ENCODE results near the gene WDR4. TPM values are rescaled to one million over a fixed set of nuclear protein-coding genes. Genes with fewer than 3 reads are reported as not detected.

WDR4 gene
- polyA plus RNA-seq, 1 of the 3 experiments (the other 2 are of a cell fraction) = 26.5 TPM

DNA sequence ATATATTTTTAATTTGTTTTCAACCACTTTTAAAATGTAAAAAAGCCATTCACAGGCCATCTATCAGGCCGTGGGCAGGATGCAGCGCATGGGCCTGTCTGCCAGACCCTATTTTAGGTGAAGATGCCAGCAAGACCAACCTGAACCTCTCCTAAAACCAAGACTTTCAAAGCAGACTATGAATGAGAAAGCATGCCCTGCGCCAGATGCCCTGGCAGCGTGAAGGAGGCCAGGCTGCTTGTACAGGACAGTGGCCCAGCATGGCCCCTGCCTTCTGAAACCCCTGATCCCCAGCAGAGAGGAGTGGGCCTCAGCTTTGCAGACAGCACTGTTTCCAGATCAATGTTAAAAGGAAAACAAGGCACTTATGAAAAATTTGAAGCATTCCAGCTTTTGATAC, 31.6 kb downstream of the WDR4 start:
- Histone ChIP-seq H3K4me3 (ENCODE audit: low read depth in 2 of 2, low read length in 1 of 2) (no peak overlapping the region), H3K27me3 (ENCODE audit: insufficient read depth) (no peaks in the 10 kb centered on the region), H3K27ac (ENCODE audit: low read depth in 2 of 2, low read length in 1 of 2) (no peak overlapping the region), H3K9me2 (no peaks in the 10 kb centered on the region), H2AFZ (ENCODE audit: low read depth) (no peak overlapping the region), H3K79me2 (ENCODE audit: insufficient read depth) (peaks cover 42% of the 10 kb centered on the region), H3F3A (replicated peaks; ENCODE audit: insufficient read depth) (no peaks in the 10 kb centered on the region), H3K4me2 (no peak overlapping the region), H3K9me3 (no peaks in the 10 kb centered on the region), H4K20me1 (ENCODE audit: insufficient read depth) (peaks cover 24% of the 10 kb centered on the region), H3K4me1 (ENCODE audit: control insufficient read depth in 1 of 2, insufficient read depth in 2 of 2, low read depth in 1 of 2, low read length in 1 of 2) (no peaks in the 10 kb centered on the region), H3K36me3 (replicated peaks in 1 of 2; ENCODE audit: control insufficient read depth in 1 of 2, insufficient read depth in 2 of 2, low read length in 1 of 2) (peaks cover 7 to 69% of the 10 kb centered on the region in 2 experiments), H3K9ac (no peak overlapping the region)
- TF ChIP-seq FOSL2 (IDR thresholded peaks at IDR 0.05; ENCODE audit: borderline replicate concordance, low read depth) = no peak
- TF ChIP-seq ZBTB33 (IDR thresholded peaks at IDR 0.05; ENCODE audit: borderline replicate concordance, low read depth) = no peak
- no peak for TF ChIP-seq EZH2phosphoT487 (IDR thresholded peaks at IDR 0.05; ENCODE audit: borderline replicate concordance, low read depth)
- TF ChIP-seq CTCF (IDR thresholded peaks at IDR 0.05) = no peak
- TF ChIP-seq, protein P1, sequence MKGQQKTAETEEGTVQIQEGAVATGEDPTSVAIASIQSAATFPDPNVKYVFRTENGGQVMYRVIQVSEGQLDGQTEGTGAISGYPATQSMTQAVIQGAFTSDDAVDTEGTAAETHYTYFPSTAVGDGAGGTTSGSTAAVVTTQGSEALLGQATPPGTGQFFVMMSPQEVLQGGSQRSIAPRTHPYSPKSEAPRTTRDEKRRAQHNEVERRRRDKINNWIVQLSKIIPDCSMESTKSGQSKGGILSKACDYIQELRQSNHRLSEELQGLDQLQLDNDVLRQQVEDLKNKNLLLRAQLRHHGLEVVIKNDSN (IDR thresholded peaks at IDR 0.05; ENCODE audit: borderline replicate concordance, low read depth) = no peak
- no peak for TF ChIP-seq GABPA (IDR thresholded peaks at IDR 0.05; ENCODE audit: low read depth)
- TF ChIP-seq TAF1 (IDR thresholded peaks at IDR 0.05; ENCODE audit: borderline replicate concordance, low read depth, low read length) = no peak
- ChIA-PET CTCF (no interaction called here), POLR2A (no interaction called here)
- 99% methylated on average over 4 of the region's 4 CpGs for WGBS (ENCODE audit: low lambda C conversion rate)
- no peak for DNase-seq

DNA sequence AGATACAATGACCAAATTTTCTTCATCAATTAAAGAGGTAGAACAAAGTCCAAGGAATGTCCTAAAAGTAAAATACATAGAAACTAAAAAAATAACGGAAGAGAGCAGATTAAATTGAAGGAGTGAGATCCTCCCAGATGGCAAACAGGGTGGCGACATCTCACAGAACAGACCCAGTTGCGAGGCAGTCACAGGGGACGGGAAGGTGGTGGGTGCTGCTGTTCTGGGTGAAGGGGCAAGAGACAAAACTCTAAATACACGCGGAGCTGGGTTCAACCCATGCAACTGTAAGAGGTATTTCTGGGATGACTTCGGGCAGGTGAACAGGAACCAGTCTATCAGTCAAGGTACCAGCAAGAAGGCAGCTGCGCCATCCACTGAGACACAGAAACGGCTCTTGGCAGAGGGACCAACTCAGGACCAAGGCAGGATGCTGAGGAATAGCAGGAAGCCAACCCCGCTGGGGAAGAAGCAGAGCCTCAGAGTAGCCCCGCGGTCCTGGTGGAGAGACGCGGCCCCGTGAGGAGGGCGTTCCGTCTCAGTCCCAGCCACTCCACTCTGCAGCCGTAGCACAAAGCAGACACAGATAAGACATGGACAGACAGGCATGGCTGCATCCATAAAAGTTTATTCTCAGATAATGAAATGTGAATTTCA, 32.2 kb downstream of the WDR4 start:
- H2AFZ ChIP-seq (ENCODE audit: low read depth) = no peak overlapping the region
- DNase-seq = peak; percentile 10
- no peaks in the 10 kb centered on the region for H3K4me1 ChIP-seq (ENCODE audit: control insufficient read depth in 1 of 2, insufficient read depth in 2 of 2, low read depth in 1 of 2, low read length in 1 of 2)
- ChIA-PET CTCF (no interaction called here), POLR2A (no interaction called here)
- no peak overlapping the region for H3K4me2 ChIP-seq
- peaks cover 24% of the 10 kb centered on the region for H4K20me1 ChIP-seq (ENCODE audit: insufficient read depth)
- no peak overlapping the region for H3K9ac ChIP-seq
- H3K27me3 ChIP-seq (ENCODE audit: insufficient read depth) = no peaks in the 10 kb centered on the region
- H3K27ac ChIP-seq (ENCODE audit: low read depth in 2 of 2, low read length in 1 of 2) = no peak overlapping the region
- 87% methylated on average over 18 of the region's 18 CpGs for WGBS (ENCODE audit: low lambda C conversion rate)
- no peaks in the 10 kb centered on the region for H3K9me2 ChIP-seq
- no peaks in the 10 kb centered on the region for H3F3A ChIP-seq (replicated peaks; ENCODE audit: insufficient read depth)
- peaks cover 45% of the 10 kb centered on the region for H3K79me2 ChIP-seq (ENCODE audit: insufficient read depth)
- no peak overlapping the region for H3K4me3 ChIP-seq (ENCODE audit: low read depth in 2 of 2, low read length in 1 of 2)
- peaks cover 7 to 69% of the 10 kb centered on the region in 2 experiments for H3K36me3 ChIP-seq (replicated peaks in 1 of 2; ENCODE audit: control insufficient read depth in 1 of 2, insufficient read depth in 2 of 2, low read length in 1 of 2)
- H3K9me3 ChIP-seq = no peaks in the 10 kb centered on the region
- TF ChIP-seq EZH2phosphoT487 (IDR thresholded peaks at IDR 0.05; ENCODE audit: borderline replicate concordance, low read depth) (no peak), ZBTB33 (IDR thresholded peaks at IDR 0.05; ENCODE audit: borderline replicate concordance, low read depth) (no peak), GABPA (IDR thresholded peaks at IDR 0.05; ENCODE audit: low read depth) (no peak), CHD2 (IDR thresholded peaks at IDR 0.05; ENCODE audit: low read length, partially characterized antibody) (no peak), FOSL2 (IDR thresholded peaks at IDR 0.05; ENCODE audit: borderline replicate concordance, low read depth) (no peak), GATA2 (CRISPR knock-in tag; IDR thresholded peaks at IDR 0.05) (no peak), NFIC (IDR thresholded peaks at IDR 0.05; ENCODE audit: borderline replicate concordance) (no peak), NRF1 (IDR thresholded peaks at IDR 0.05; ENCODE audit: low read depth, low read length) (no peak), ELF1 (IDR thresholded peaks at IDR 0.05) (no peak), SIN3A (IDR thresholded peaks at IDR 0.05; ENCODE audit: borderline replicate concordance, low read depth, low read length) (no peak), RAD21 (IDR thresholded peaks at IDR 0.05; ENCODE audit: low read length) (no peak)
- TF ChIP-seq, protein P2, sequence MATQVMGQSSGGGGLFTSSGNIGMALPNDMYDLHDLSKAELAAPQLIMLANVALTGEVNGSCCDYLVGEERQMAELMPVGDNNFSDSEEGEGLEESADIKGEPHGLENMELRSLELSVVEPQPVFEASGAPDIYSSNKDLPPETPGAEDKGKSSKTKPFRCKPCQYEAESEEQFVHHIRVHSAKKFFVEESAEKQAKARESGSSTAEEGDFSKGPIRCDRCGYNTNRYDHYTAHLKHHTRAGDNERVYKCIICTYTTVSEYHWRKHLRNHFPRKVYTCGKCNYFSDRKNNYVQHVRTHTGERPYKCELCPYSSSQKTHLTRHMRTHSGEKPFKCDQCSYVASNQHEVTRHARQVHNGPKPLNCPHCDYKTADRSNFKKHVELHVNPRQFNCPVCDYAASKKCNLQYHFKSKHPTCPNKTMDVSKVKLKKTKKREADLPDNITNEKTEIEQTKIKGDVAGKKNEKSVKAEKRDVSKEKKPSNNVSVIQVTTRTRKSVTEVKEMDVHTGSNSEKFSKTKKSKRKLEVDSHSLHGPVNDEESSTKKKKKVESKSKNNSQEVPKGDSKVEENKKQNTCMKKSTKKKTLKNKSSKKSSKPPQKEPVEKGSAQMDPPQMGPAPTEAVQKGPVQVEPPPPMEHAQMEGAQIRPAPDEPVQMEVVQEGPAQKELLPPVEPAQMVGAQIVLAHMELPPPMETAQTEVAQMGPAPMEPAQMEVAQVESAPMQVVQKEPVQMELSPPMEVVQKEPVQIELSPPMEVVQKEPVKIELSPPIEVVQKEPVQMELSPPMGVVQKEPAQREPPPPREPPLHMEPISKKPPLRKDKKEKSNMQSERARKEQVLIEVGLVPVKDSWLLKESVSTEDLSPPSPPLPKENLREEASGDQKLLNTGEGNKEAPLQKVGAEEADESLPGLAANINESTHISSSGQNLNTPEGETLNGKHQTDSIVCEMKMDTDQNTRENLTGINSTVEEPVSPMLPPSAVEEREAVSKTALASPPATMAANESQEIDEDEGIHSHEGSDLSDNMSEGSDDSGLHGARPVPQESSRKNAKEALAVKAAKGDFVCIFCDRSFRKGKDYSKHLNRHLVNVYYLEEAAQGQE (IDR thresholded peaks at IDR 0.05; ENCODE audit: low read depth, low read length) = no peak
